GM21576 (cell line): ENCODE data around the gene IGSF10.

Experiments used
- ATAC-seq: cut with Tn5 transposase; IDR thresholded peaks from one replicate; pipeline ENCODE4 v1.9.1; 2021; ENCODE audit warnings: mild to moderate bottlenecking, moderate library complexity; ENCODE audit not compliant: unreplicated experiment

The IGSF10 gene

DNA sequence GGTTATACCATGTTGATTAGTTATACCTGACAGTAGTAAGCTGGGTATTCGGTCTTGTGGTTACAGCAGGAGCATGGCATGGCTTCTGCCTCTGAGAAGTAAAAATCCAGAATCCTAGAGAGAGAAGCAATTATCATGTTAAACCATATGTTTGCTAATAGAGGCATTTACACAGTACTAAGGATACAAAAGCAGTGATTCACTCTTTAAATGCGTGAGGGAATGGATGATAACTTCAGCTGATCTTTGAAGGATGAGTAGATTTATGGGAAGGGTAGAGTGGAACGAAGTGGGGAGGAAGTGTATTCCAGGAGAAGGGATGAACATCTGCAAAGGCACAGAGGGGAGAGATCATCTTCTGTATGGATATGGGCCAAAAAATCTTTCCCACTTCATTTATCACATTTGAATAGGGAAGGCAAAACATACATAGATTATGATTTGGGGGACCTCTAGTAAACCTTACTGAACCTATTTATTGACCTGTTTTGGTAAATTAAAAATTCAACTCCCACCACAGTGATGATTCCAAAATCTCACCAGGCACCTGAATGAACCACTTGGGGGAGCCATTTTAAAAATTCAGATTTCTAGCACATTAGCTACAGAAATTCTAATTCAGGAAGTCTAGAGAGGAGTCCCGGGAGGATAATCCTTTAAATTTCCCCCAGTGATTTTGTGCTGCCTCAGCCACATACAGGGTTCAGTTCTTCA is 35.1 kb downstream of the IGSF10 start:
- peak; percentile 22 for ATAC-seq

DNA sequence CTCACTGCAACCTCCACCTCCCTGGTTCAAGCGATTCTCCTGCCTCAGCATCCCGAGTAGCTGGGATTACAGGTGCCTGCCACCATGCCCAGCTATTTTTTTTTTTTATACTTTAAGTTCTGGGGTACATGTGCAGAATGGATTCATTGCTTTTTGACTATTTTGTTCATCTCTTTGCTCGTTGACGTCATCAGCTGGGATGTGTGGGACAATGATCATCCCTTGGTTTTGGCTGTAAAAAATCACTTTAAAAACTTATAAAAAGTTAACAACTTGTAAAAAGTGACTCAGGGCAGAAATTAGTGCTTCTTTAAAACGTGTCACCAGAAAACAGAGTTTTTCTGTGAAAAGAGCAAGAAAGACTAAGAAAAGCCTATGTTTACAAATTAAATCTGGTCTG is 37.8 kb downstream of the IGSF10 start:
- ATAC-seq = no peak

DNA sequence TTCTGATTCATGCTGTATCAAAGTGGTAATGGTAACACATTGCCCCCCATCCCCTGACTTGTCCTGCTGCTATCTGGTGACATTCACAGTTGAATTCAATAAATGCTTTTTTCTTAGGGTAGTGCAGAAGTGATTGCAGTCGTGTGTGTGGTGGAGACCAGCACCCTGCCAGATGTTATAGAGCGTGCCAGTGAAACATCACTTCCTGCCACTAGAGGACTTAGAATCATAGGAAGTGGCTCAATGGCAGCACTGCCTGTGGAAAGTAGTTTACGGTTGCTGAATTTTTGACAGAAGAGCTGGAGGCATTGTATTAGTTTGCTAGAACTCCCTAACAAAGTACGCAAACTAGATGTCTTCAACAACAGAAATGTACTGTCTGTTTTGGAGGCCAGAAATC is 38.9 kb downstream of the IGSF10 start:
- ATAC-seq = no peak

DNA sequence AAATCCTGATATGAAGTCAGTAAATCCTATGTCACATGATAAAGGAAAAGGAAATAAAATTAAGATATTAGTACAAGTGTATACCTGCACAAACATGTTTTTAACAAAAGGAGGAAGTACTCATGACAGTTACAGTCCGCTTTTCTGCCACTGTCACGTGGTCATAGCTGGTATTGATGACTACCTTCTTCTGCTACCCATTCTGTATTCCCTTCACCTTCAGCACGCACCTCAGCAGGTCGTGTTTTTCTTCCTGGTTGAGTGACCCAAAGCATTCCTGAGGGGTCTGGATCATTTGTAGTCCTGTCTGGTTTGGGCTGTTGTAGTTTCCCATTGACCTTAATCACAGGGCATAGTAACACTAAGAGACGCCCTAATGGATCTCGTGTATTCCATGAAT is 41.1 kb downstream of the IGSF10 start:
- ATAC-seq = no peak

DNA sequence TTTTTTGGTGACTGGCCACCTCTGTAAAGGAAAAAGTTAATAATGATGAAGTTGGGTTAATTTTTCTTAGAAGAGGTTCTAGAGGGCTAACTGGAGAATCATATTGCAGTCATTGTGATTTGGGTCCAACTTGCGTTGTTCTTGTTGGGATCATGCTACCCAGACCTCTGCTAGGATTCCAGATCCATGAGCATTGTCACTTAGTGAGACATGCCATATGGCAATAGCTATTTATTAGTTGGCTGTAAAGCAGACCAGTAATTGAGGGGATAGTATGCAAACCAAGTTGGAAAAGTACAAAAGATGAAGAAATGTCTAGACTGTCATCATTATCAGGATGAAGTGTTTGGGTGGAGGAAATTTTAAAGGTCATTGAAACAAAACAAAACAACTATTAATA is 45.6 kb downstream of the IGSF10 start:
- no peak for ATAC-seq

DNA sequence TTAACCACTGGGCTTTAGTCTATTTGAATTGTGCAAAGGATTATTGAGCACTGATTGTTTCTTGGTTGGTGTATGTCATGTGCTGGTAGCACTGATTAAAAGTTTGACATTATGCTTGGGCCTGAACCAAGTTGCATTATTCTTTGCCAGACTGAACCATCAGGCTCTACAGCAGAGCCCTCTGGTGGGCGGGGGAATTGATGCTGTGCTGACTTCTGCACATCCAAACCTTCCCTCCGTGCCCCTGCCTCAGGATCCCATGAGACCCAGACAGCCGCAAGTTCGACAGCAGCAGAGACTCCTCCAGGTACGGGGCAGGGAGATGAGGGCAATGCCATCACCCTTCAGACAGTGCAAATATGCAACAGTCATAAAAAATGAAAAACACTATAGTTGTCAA is 47.9 kb downstream of the IGSF10 start:
- no peak for ATAC-seq
